HCT116 (cell line): ENCODE results near the gene RNU5D-1. TPM values are rescaled to one million over a fixed set of nuclear protein-coding genes. Genes with fewer than 3 reads are reported as not detected.

Experiments used
- ATAC-seq: fragments of 200-7000 bp; cut with Tn5 transposase; 2 replicates; pipeline ENCODE4 v1.9.1; 2020; ENCODE audit warnings: mild to moderate bottlenecking, moderate library complexity
- BruUV-seq: library from RNA; stranded (reverse); fragments of 400-500 nt; replicated peaks from 2 replicates; lab custom pipeline; 2021; lab: Mats Ljungman, UMichigan
- CTCF ChIA-PET: fragments of 300-600 bp; sonication (Branson Sonifier 250); formaldehyde crosslinking; loops from one replicate; lab custom pipeline; 2021; ENCODE audit warnings: antibody characterized with exemption; lab: Charles Lee
- POLR2A ChIA-PET: fragments of 300-600, 350-600 bp; sonication (Branson Sonifier 250); formaldehyde crosslinking; loops from one replicate; lab custom pipeline; 2021; ENCODE audit warnings: antibody characterized with exemption; lab: Charles Lee
- RAD21 ChIA-PET, 2 experiments: fragments of 300-600 bp; sonication (Branson Sonifier 250); formaldehyde crosslinking; loops; one replicate each; lab custom pipeline; 2023; ENCODE audit warnings: low total read pairs in 2 of 2; ENCODE audit not compliant: uncharacterized antibody in 2 of 2, unreplicated experiment in 2 of 2, low non-redundant PET in 1 of 2; lab: Charles Lee
- DNase-seq: peaks from one replicate; pipeline ENCODE4 v3.0.0-alpha.2; 2010; ENCODE audit warnings: low read depth, low spot score
- H2AFZ ChIP-seq: fragments of 200-600 bp; shearing (Covaris generic), sonication (generic); 2 replicates; pipeline ENCODE4 v1.6.1; 2017; ENCODE audit warnings: low read depth, mixed run types, mixed read lengths, antibody characterized with exemption, low read length; ENCODE audit not compliant: poor library complexity, severe bottlenecking
- H3K27ac ChIP-seq: 2 replicates; pipeline ENCODE4 v1.5.1; 2012; ENCODE audit warnings: low read depth, low read length
- H3K27me3 ChIP-seq: fragments of 200-600 bp; sonication (generic); 2 replicates; pipeline ENCODE4 v1.6.1; 2016; ENCODE audit warnings: mixed run types, low read length, mixed read lengths; ENCODE audit not compliant: insufficient read depth
- H3K36me3 ChIP-seq, 2 experiments: fragments of 200-500 bp in 1 of 2; fragments of 200-600 bp in 1 of 2; sonication (Bioruptor generic) in 1 of 2; sonication (generic) in 1 of 2; 2 replicates each; pipeline versions ENCODE4 v1.5.1 to v1.6.1; 2014 to 2016; ENCODE audit warnings: low read length in 2 of 2, inconsistent platforms in 1 of 2, mixed read lengths in 1 of 2, mixed run types in 1 of 2; ENCODE audit not compliant: insufficient read depth in 2 of 2, control insufficient read depth in 1 of 2
- H3K4me1 ChIP-seq, 2 experiments: fragments of 200-600 bp in 1 of 2; sonication (generic) in 1 of 2; 2 replicates each; pipeline versions ENCODE4 v1.5.1 to v1.6.1; 2012 to 2017; ENCODE audit warnings: low read length in 2 of 2, inconsistent platforms in 1 of 2, mild to moderate bottlenecking in 1 of 2, mixed read lengths in 1 of 2, mixed run types in 1 of 2, moderate library complexity in 1 of 2; ENCODE audit not compliant: insufficient read depth in 2 of 2, control insufficient read depth in 1 of 2
- H3K4me2 ChIP-seq: fragments of 200-600 bp; sonication (generic); 2 replicates; pipeline ENCODE4 v1.6.1; 2017; ENCODE audit warnings: mixed run types, low read length, mixed read lengths
- H3K4me3 ChIP-seq, 2 experiments: fragments of 200-600 bp in 1 of 2; sonication (generic) in 1 of 2; replicated peaks in 1 of 2; 2 replicates each; pipeline ENCODE4 v1.5.1; 2011 to 2016; ENCODE audit warnings: low read length in 2 of 2, control low read depth in 1 of 2, low read depth in 1 of 2, mild to moderate bottlenecking in 1 of 2, mixed read lengths in 1 of 2, mixed run types in 1 of 2
- H3K79me2 ChIP-seq: fragments of 200-600 bp; sonication (generic); 2 replicates; pipeline ENCODE4 v1.6.1; 2017; ENCODE audit warnings: mild to moderate bottlenecking, mixed run types, low read length, moderate library complexity, mixed read lengths; ENCODE audit not compliant: insufficient read depth
- H3K9ac ChIP-seq: fragments of 200-600 bp; sonication (generic); 2 replicates; pipeline ENCODE4 v1.6.1; 2016; ENCODE audit warnings: low read length, mixed read lengths
- H3K9me2 ChIP-seq: fragments of 200-600 bp; sonication (generic), shearing (Covaris generic); 2 replicates; pipeline ENCODE4 v1.6.1; 2017; ENCODE audit warnings: mixed run types, mild to moderate bottlenecking, moderate library complexity; ENCODE audit not compliant: insufficient read depth
- H3K9me3 ChIP-seq, 2 experiments: fragments of 200-500 bp in 1 of 2; fragments of 200-600 bp in 1 of 2; sonication (Bioruptor generic) in 1 of 2; sonication (generic) in 1 of 2; 2 replicates each; pipeline ENCODE4 v1.6.1; 2014 to 2017; ENCODE audit warnings: low read length in 2 of 2, mixed read lengths in 2 of 2, inconsistent platforms in 1 of 2, low read depth in 1 of 2, mild to moderate bottlenecking in 1 of 2, mixed run types in 1 of 2, moderate library complexity in 1 of 2; ENCODE audit not compliant: control insufficient read depth in 1 of 2, insufficient read depth in 1 of 2
- H4K20me1 ChIP-seq: fragments of 200-600 bp; sonication (generic), shearing (Covaris generic); 2 replicates; pipeline ENCODE4 v1.6.1; 2017; ENCODE audit warnings: mixed run types, mild to moderate bottlenecking, moderate library complexity; ENCODE audit not compliant: insufficient read depth
- CTCF ChIP-seq, 3 experiments: fragments of 200-600 bp in 1 of 3; sonication (generic) in 1 of 3; IDR thresholded peaks in 2 of 3; conservative IDR thresholded peaks in 1 of 3; 2 replicates each; pipeline ENCODE4 v1.5.1; 2012 to 2017; ENCODE audit warnings: low read depth in 2 of 3, low read length in 2 of 3, antibody characterized with exemption in 1 of 3, borderline replicate concordance in 1 of 3, control low read depth in 1 of 3, mild to moderate bottlenecking in 1 of 3, mixed read lengths in 1 of 3, mixed run types in 1 of 3, moderate library complexity in 1 of 3; ENCODE audit not compliant: insufficient read depth in 1 of 3
- EZH2phosphoT487 ChIP-seq: fragments of 200-600 bp; IDR thresholded peaks from 2 replicates; pipeline ENCODE4 v1.6.1; 2018; ENCODE audit warnings: antibody characterized with exemption, borderline replicate concordance
- SIN3A ChIP-seq: IDR thresholded peaks from 2 replicates; pipeline ENCODE4 v1.6.1; 2012; ENCODE audit warnings: low read depth
- TCF7L2 ChIP-seq: IDR thresholded peaks from 2 replicates; pipeline ENCODE4 v1.7.0; 2011; ENCODE audit warnings: borderline replicate concordance, inconsistent platforms; ENCODE audit not compliant: insufficient read depth, insufficient read length; ENCODE audit errors: extremely low read depth
- ZBTB33 ChIP-seq: IDR thresholded peaks from 2 replicates; pipeline ENCODE4 v1.6.1; 2011; ENCODE audit warnings: mild to moderate bottlenecking, low read length, moderate library complexity; ENCODE audit not compliant: insufficient replicate concordance; ENCODE audit errors: extremely low read depth
- ZNF274 ChIP-seq: fragments of 200-500 bp; sonication (Bioruptor generic); IDR thresholded peaks from 2 replicates; pipeline ENCODE4 v1.6.1; 2014; ENCODE audit warnings: mild to moderate bottlenecking, low read depth, low read length, inconsistent platforms
- intact Hi-C: fragments of 100-400 bp; cut with micrococcal nuclease; formaldehyde crosslinking; loops from 2 replicates; pipeline ENCODE4 v1.10.0; 2022
- total RNA-seq: library from RNA; stranded (reverse); gene quantifications from one replicate; pipeline ENCODE4 v1.2.1, GENCODE V29; 2021; ENCODE audit not compliant: unreplicated experiment
- TF ChIP-seq, protein P1 (sequence below): IDR thresholded peaks from 2 replicates; pipeline ENCODE4 v1.6.1; 2012

Gene RNU5D-1
- total RNA-seq, 1 experiment from 2014 or later = not detected

GRCh38 chr1:44693159-44693558 is 37.8 kb downstream of the RNU5D-1 start (continued):
- no peak for TF ChIP-seq ZBTB33
- TF ChIP-seq, protein P1, sequence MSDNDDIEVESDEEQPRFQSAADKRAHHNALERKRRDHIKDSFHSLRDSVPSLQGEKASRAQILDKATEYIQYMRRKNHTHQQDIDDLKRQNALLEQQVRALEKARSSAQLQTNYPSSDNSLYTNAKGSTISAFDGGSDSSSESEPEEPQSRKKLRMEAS = no peak
- no peak for TF ChIP-seq ZNF274
- no peak for TF ChIP-seq SIN3A
- no peak for TF ChIP-seq TCF7L2
- no peak for TF ChIP-seq CTCF (IDR thresholded peaks at IDR 0.05 in 2 of 3, conservative IDR thresholded peaks at IDR 0.05 in 1 of 3; ENCODE audit: borderline replicate concordance in 1 of 3, insufficient read depth in 1 of 3, low read depth in 2 of 3, low read length in 2 of 3)
- no peak for TF ChIP-seq EZH2phosphoT487

DNA sequence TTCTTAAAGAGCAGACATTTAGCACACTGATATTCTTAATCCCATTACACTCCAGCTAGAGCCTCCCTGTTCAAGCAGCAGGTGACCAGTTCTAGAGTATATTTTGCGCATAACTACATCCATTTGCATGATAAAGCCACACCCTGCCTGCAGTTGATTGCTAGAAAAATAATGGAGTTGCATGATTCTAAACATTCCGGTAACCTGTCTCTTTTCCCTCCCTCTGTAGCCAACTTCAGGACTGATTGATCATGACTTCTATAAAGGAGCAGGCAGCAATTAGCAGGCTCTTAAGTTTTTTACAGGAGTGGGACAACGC is 41.6 kb downstream of the RNU5D-1 start:
- ChIA-PET POLR2A (interaction anchor here (1.0 to 2.7 kb wide), 2 partner anchors 9 to 32 kb away, joined by 3 to 24 read pairs; no protein-coding TSS in a partner anchor), RAD21 (no interaction called here), CTCF (no interaction called here)
- no peaks in the 10 kb centered on the region for H3K36me3 ChIP-seq
- no peaks in the 10 kb centered on the region for H3K9me3 ChIP-seq
- H3K27me3 ChIP-seq = no peaks in the 10 kb centered on the region
- no peak for TF ChIP-seq ZNF274
- H3K9ac ChIP-seq = no peak overlapping the region
- H3K4me1 ChIP-seq = peaks cover 31 to 47% of the 10 kb centered on the region in 2 experiments
- H3K4me3 ChIP-seq = peak overlapping the region in 1 of 2 experiments; percentile 10; a peak in 1 of 4 replicates
- no peaks in the 10 kb centered on the region for H3K9me2 ChIP-seq
- H2AFZ ChIP-seq = no peak overlapping the region
- DNase-seq (no peak), ATAC-seq (peak; percentile 54)
- no peak overlapping the region; the same call in 1 of the 2 replicates for H3K27ac ChIP-seq
- no peaks in the 10 kb centered on the region for H3K79me2 ChIP-seq
- intact Hi-C loops = no loop called here
- no peaks in the 10 kb centered on the region for H4K20me1 ChIP-seq
- H3K4me2 ChIP-seq = peak overlapping the region; percentile 64
- BruUV-seq = no TSS peak
